Measurements from ENCODE around the gene MMEL1.

GRCh38 chr1:2609319-2610035 is 23.3 kb downstream of the MMEL1 start:
- TF ChIP-seq FOXK2 (IDR thresholded peaks at IDR 0.05) (no peak), ZNF354B (CRISPR knock-in tag; IDR thresholded peaks at IDR 0.05) (no peak), CTCF (CRISPR knock-in tag; IDR thresholded peaks at IDR 0.05) (no peak), POLR2A (IDR thresholded peaks at IDR 0.05; ENCODE audit: insufficient read depth in 1 of 2, low read depth in 2 of 2, low read length in 2 of 2) (no peak), NR0B2 (CRISPR knock-in tag; IDR thresholded peaks at IDR 0.05) (no peak)

Data from HepG2 (cell line).